Measurements from ENCODE around the gene PHACTR1.

DNA sequence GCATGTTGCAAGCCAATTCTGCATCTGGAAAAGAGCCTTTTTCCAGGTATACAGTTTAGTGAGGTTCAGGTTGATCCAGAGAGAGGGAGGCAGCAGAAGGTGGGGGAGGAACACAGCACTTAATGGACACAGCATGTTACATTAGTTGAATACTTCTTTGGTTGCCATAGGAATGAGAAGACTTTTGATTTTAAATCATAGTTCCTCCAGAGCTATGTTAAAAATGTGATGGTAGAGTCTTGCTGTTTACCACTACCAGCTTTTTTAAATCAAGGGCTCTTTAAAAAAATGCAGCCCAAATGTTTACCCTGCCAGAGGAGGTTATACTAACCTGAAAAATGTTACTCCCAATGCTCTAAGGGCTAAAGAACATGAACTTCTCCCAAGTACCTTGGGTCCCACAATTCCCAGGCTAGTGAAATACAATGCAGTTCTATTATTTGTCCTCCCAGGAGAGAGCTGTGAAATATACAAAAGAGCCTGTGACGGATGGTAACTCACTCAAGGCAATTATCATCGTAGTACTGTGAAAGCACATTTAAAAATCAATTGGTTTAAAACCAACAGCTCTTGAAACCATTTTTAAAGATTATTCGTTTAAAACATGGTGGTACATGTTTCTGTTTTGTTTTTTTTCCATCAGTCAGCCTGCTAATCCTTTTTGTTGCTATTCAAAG lies 6.9 kb upstream of the PHACTR1 start:
- TF ChIP-seq POLR2A (IDR thresholded peaks at IDR 0.05; ENCODE audit: low read length), result no peak
- no peak for TF ChIP-seq GATA1 (IDR thresholded peaks at IDR 0.05; ENCODE audit: low read depth, low read length)
